DMS79 (cell line): ENCODE results near the gene PLET1.

Experiments
- DNase-seq: peaks from one replicate; lab custom pipeline; 2025; lab: John Stamatoyannopoulos, UW

The PLET1 gene

GRCh38 chr11:112260490-112260889 is at the start of gene PLET1:
PLET1 (minus strand) TSS chr11:112260860; CDS start chr11:112260589, 271 bp downstream.
- DNase-seq = no peak

DNA sequence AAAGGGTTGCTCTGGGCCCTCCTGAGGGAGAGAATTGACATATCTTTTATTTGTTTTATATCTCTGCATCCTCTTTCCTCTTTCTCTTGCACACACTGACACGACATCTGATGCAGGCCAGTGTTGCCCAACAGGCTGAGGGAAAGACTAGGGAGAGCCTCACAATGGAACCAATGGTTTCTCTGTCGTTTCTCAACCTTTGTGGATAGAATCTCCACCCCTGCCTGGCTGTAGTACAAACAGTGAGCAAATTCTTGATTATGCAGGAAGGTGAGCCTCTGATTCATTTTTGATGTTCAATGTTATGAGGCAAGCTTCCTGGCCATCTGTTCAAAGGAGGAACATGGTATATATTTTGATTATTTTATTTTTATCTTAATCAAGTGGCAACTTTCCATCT is 49.8 kb upstream of the PLET1 start:
- DNase-seq = no peak

DNA sequence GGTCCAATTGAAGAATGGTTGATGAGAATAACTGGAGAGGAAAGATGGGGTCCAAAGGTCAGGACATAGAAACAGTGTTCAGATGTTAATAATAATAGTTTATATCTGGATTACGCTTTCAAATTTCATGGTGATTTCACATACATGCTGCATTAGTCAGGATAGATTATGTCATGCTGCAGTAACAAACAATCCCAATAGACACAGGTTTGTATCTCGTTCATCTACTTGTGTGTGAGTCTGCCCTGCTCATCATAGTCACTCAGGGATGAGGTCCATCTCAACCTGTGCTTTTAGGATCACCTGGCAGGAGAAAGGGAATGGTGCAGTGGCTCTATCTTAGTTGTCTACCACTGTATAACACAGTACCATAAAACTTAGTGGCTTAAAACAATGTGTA is 48.0 kb upstream of the PLET1 start:
- no peak for DNase-seq

GRCh38 chr11:112307616-112308015 is 47.0 kb upstream of the PLET1 start:
- DNase-seq = no peak

DNA sequence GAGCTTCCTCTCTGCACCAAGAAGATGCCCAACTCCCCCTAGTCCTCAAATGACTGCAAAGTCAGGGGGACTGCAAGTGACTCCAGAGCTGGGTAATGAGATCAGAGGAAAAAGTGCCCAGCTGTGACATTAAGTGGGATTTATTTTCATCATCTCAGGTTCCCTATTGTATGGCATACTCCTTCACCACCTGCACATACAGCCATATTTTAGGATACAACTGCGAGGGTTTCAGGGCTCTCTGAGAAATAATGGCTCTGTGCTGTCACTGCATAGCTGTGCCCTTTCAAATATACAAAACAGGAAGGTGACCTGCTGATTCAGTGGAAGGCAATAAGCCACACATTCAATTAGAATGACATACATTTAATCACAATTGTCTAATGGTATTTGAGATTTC is 45.6 kb upstream of the PLET1 start:
- no peak for DNase-seq

GRCh38 chr11:112304914-112305313 is 44.3 kb upstream of the PLET1 start:
- no peak for DNase-seq

DNA sequence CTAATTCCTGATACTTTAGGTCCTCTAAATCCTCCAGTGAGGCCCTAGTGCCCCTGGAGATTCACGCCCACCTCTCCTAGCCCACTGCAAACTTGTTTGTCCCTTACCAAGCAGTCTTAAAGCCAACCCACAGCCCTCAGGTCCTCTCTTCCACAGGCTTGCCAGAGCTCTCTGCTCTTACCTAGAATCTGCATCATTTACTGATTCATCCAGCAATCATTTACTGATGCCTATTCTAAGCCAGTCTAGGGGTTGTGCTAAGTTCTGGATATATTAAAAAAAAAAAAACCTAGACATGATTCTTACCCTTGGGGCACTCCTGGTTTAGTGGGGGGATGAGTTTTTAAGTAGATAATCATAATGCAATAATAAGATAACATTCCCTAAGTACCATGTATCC is 43.0 kb upstream of the PLET1 start:
- no peak for DNase-seq

GRCh38 chr11:112302226-112302868 is 41.7 kb upstream of the PLET1 start:
- no peak for DNase-seq

GRCh38 chr11:112300094-112300786 is 39.6 kb upstream of the PLET1 start:
- DNase-seq = no peak

DNA sequence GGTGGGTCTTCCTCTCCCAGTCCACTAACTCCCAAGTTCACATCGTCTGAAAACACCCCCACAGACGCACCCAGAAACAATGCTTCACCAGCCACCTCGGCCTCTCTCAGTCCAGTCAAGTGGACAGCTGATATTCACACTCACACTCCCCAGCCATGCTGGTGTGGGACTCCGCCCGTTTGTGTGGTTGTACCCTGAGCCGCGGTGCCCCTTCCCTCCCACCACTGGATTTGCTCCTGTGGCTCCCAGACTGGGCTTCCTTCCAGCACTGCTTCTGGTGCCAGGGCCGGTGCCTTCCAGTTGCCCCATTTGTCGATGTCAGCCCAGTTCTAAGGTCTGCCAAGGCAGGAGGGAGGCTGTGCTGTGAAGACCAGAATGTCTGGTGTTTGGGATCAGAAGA is 37.9 kb upstream of the PLET1 start:
- no peak for DNase-seq

DNA sequence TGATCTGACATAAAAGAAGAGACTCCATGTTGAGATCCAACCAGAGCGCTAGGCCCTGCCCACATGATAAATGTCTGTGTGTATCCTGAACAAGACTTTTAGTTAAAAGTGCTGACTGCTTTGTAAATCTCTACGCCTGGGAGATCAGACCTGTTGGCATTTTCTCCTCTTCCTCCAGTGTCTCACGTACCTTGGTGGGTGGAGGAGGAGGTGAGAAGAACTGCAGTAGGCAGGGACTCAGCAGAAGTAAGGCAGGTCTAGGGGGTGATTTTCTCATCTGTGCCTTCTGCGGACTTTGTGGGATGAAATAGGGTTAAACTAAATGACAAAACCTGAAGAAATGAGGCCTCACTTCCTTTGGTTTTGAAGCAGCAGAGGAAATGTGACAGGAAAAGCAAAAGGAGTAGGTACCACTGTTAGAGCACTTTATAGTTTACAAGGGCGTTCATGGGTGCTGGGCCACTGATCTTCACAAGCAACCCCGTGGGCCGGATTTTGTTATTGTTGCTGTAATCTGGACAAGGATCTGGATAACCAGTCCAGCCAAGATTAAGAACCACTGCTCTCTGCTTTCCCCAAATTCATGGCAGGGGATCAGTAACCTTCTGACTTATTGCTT is 36.7 kb upstream of the PLET1 start:
- no peak for DNase-seq

GRCh38 chr11:112296044-112296443 is 35.4 kb upstream of the PLET1 start:
- no peak for DNase-seq

- DNase-seq = no peak
Measured at GRCh38 chr11:112294688-112295340, 34.2 kb upstream of the PLET1 start.

DNA sequence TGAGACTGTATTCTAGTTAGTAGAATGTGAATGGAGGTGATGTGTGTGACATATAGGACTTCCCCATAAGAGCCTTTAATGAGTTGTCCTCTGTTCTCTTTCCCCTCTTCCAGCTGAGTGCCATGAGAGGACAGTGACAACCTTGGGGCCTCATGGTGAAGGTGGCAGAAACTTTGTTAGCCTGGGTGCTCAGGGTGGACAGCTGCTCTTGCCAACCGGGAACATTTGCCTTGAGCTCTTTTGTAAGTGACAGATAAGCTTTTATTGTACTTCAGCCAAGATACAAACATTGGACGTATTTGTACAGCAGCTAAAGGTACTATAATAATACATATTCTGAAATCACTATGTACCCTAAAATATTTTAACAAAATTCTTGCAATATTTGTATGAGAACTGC is 33.0 kb upstream of the PLET1 start:
- no peak for DNase-seq

DNA sequence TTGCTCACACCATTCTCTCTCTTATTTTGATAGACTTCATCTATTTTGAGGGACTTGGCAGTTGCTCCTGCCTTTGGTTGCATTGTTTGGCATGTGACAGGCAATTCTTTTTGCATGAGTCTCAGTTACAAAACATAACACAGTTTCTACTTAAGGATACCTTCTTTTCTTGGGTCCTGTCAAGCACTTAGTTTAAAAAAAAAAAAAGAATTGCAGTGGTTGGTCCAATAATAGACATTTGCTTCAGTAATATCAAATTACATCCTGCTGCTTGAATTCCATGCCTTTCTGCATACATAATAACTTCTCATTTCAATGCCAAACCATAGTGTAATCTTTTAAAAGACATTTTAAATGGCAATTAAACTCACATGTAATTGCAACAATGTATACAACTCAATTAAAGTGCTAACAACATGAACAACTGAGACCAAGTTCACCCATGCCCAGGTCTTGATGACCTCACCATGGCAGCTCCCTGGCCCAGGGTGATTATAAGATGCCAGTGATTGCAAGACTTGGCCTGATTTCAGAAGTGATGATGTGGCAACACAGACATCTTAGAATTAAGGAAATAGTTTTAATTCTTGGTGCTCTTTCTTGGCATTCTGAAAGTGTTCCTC is 32.2 kb upstream of the PLET1 start:
- DNase-seq = no peak

DNA sequence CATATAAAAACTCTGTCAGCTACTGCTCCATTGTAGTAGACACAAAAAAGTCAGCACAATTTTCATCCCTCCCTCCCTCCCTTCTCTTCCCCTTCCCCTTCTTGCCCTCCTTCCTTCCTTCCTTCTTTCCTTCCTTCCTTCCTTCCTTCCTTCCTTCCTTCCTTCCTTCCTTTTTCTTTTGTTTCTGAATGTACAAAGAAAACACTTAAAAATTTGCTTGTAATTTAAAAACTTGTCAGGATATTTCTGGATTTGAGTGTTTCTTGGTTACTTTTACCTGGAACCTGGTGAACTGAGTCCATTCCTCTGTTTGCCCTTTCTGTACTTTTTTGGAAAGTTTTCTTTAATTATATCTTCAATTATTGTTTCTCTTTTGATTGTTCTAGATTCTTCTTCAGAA is 31.5 kb upstream of the PLET1 start:
- no peak for DNase-seq

- DNase-seq = no peak
Measured at GRCh38 chr11:112291191-112291590, 30.5 kb upstream of the PLET1 start.

DNA sequence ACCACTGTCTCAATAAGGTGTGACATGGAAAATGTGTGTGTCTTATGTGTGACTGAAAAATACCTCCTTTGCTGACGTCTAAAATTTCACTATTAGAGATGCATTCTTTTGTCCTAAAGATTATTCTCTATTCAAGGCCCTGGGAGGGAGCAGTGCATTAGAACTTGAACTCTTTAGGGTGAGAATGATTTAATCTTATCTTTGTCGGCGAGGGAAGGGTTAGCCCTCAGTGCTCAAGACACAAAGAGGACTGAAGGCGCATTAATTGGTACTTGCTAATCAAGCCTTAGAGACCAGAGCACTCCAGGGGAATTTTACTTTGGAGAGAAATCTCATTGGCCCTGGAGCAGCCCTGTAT is 29.8 kb upstream of the PLET1 start:
- DNase-seq = no peak

GRCh38 chr11:112289588-112290492 is 29.2 kb upstream of the PLET1 start:
- no peak for DNase-seq

GRCh38 chr11:112288021-112288420 is 27.4 kb upstream of the PLET1 start:
- no peak for DNase-seq

DNA sequence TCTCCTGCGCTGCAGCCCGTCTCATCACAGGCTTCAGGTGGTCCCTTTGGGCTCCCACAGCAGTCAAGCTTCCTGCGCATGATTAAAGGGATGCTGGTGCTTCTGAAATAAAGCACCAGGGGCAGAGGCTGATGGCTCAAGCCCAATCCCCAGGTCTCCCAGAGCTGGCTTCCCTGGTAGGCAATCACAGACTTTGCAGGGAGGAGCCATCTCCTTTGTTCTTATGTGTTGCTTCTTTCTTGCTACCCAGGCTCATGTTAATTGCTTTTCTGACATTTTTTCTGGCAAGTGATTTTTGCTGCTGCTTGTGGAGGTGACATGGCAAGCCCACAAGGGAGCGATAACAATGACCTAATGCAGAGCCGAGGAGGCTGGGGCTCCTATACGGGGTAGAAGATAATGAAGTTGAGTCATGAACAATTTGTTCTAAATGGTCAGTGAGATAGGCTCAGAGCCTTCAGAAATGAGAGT is 25.2 kb upstream of the PLET1 start:
- no peak for DNase-seq
